Activated T-helper 1 cell treated with anti-CD3 and anti-CD28 coated beads, Interleukin-2, amount 50 U/mL, for 16 hours (primary cell): ENCODE results near the gene NEGR1.
"Not testable (repeated sequence)": the region's sequence is repeated elsewhere in the genome, so short reads cannot be mapped to it uniquely, and the experiment has no call there.

Source experiments
- DNase-seq, 2 donors: peaks; one replicate each; pipeline ENCODE4 v3.0.0-alpha.2; 2020; ENCODE audit warnings: low read depth in 1 of 2, low spot score in 1 of 2

Gene NEGR1

GRCh38 chr1:71956613-71957285, 325.6 kb downstream of the NEGR1 start:
- no peak for DNase-seq

GRCh38 chr1:71950579-71950978, 331.8 kb downstream of the NEGR1 start:
- no peak for DNase-seq

- no peak for DNase-seq
Observed at GRCh38 chr1:71949681-71950080, 332.7 kb downstream of the NEGR1 start.

- no peak for DNase-seq
Observed at GRCh38 chr1:71948561-71948960, 333.8 kb downstream of the NEGR1 start.

GRCh38 chr1:71944006-71944405, 338.3 kb downstream of the NEGR1 start:
- no peak for DNase-seq

- DNase-seq, result no peak
Observed at GRCh38 chr1:71940261-71940660, 342.1 kb downstream of the NEGR1 start.

GRCh38 chr1:71930511-71930910, 351.8 kb downstream of the NEGR1 start:
- DNase-seq, result no peak

GRCh38 chr1:71921935-71922559, 360.3 kb downstream of the NEGR1 start:
- no peak for DNase-seq

GRCh38 chr1:71921204-71921603, 361.1 kb downstream of the NEGR1 start:
- no peak for DNase-seq

GRCh38 chr1:71920556-71920955, 361.8 kb downstream of the NEGR1 start:
- no peak for DNase-seq

GRCh38 chr1:71919811-71920509, 362.4 kb downstream of the NEGR1 start:
- DNase-seq, result no peak

GRCh38 chr1:71918630-71919029, 363.7 kb downstream of the NEGR1 start:
- no peak for DNase-seq

GRCh38 chr1:71916894-71917293, 365.4 kb downstream of the NEGR1 start:
- no peak for DNase-seq

- DNase-seq, result no peak
Observed at GRCh38 chr1:71914626-71915025, 367.7 kb downstream of the NEGR1 start.

- no peak for DNase-seq
Observed at GRCh38 chr1:71908871-71909390, 373.4 kb downstream of the NEGR1 start.

GRCh38 chr1:71908303-71908702, 374.0 kb downstream of the NEGR1 start:
- DNase-seq, result no peak

GRCh38 chr1:71899881-71900280, 382.5 kb downstream of the NEGR1 start:
- no peak for DNase-seq

- DNase-seq, result not testable (repeated sequence)
Observed at GRCh38 chr1:71888166-71888565, 394.2 kb downstream of the NEGR1 start.

- DNase-seq, result no peak
Observed at GRCh38 chr1:71885171-71885570, 397.2 kb downstream of the NEGR1 start.

- no peak for DNase-seq
Observed at GRCh38 chr1:71882637-71883036, 399.7 kb downstream of the NEGR1 start.

GRCh38 chr1:71882226-71882625, 400.1 kb downstream of the NEGR1 start:
- no peak for DNase-seq

GRCh38 chr1:71881611-71882010, 400.7 kb downstream of the NEGR1 start:
- no peak for DNase-seq
